ENCODE data around the gene DENND1A.

DENND1A gene

GRCh38 chr9:123772967-123773366, 157.0 kb downstream of the DENND1A start:
- DNase-seq (ENCODE audit: low read depth in 2 of 2): no peak

- DNase-seq (ENCODE audit: low read depth in 2 of 2): no peak
Measured at GRCh38 chr9:123772374-123772773, 157.6 kb downstream of the DENND1A start.

- DNase-seq (ENCODE audit: low read depth in 2 of 2): no peak
Measured at GRCh38 chr9:123771690-123772089, 158.2 kb downstream of the DENND1A start.

- no peak for DNase-seq (ENCODE audit: low read depth in 2 of 2)
Measured at GRCh38 chr9:123769719-123770118, 160.2 kb downstream of the DENND1A start.

- DNase-seq (ENCODE audit: low read depth in 2 of 2): no peak
Measured at GRCh38 chr9:123763910-123764588, 165.9 kb downstream of the DENND1A start.

GRCh38 chr9:123761905-123762605, 167.9 kb downstream of the DENND1A start:
- no peak for DNase-seq (ENCODE audit: low read depth in 2 of 2)

GRCh38 chr9:123757960-123758359, 172.0 kb downstream of the DENND1A start:
- no peak for DNase-seq (ENCODE audit: low read depth in 2 of 2)

- no peak for DNase-seq (ENCODE audit: low read depth in 2 of 2)
Measured at GRCh38 chr9:123757547-123757946, 172.4 kb downstream of the DENND1A start.

GRCh38 chr9:123756484-123757106, 173.3 kb downstream of the DENND1A start:
- no peak for DNase-seq (ENCODE audit: low read depth in 2 of 2)

GRCh38 chr9:123753669-123754258, 176.2 kb downstream of the DENND1A start:
- DNase-seq (ENCODE audit: low read depth in 2 of 2): no peak

- no peak for DNase-seq (ENCODE audit: low read depth in 2 of 2)
Measured at GRCh38 chr9:123753016-123753415, 176.9 kb downstream of the DENND1A start.

- no peak for DNase-seq (ENCODE audit: low read depth in 2 of 2)
Measured at GRCh38 chr9:123749580-123750202, 180.2 kb downstream of the DENND1A start.

GRCh38 chr9:123746765-123747164, 183.2 kb downstream of the DENND1A start:
- DNase-seq (ENCODE audit: low read depth in 2 of 2): no peak

GRCh38 chr9:123745933-123746332, 184.0 kb downstream of the DENND1A start:
- DNase-seq (ENCODE audit: low read depth in 2 of 2): no peak

- no peak for DNase-seq (ENCODE audit: low read depth in 2 of 2)
Measured at GRCh38 chr9:123745451-123745850, 184.5 kb downstream of the DENND1A start.

- DNase-seq (ENCODE audit: low read depth in 2 of 2): no peak
Measured at GRCh38 chr9:123743737-123744136, 186.2 kb downstream of the DENND1A start.

GRCh38 chr9:123742009-123742767, 187.7 kb downstream of the DENND1A start:
- no peak for DNase-seq (ENCODE audit: low read depth in 2 of 2)

- no peak for DNase-seq (ENCODE audit: low read depth in 2 of 2)
Measured at GRCh38 chr9:123741214-123741613, 188.7 kb downstream of the DENND1A start.

- no peak for DNase-seq (ENCODE audit: low read depth in 2 of 2)
Measured at GRCh38 chr9:123739902-123740301, 190.0 kb downstream of the DENND1A start.

GRCh38 chr9:123739387-123739786, 190.5 kb downstream of the DENND1A start:
- no peak for DNase-seq (ENCODE audit: low read depth in 2 of 2)

- DNase-seq (ENCODE audit: low read depth in 2 of 2): no peak
Measured at GRCh38 chr9:123738648-123739047, 191.3 kb downstream of the DENND1A start.

Measured in stimulated activated CD8-positive, alpha-beta memory T cell treated with anti-CD3 and anti-CD28 coated beads, Interleukin-2, amount 100 ng/mL, for 48 hours (primary cell).